Suprapubic skin (tissue), 4 donors: Measurements from ENCODE around the gene RAB24.

Experiments
- CTCF ChIP-seq, 2 donors: fragments of 200-600 bp in 1 of 2; fragments of 450-650 bp in 1 of 2; sonication (generic) in 1 of 2; IDR thresholded peaks; one replicate each; pipeline ENCODE4 v1.5.1; 2016 to 2019; ENCODE audit warnings: antibody characterized with exemption in 2 of 2, mild to moderate bottlenecking in 1 of 2, moderate library complexity in 1 of 2
- POLR2A ChIP-seq, 2 donors: fragments of 450-650 bp; IDR thresholded peaks; one replicate each; pipeline ENCODE4 v1.6.1; 2017; ENCODE audit warnings: antibody characterized with exemption in 2 of 2, mild to moderate bottlenecking in 2 of 2, moderate library complexity in 2 of 2
- POLR2AphosphoS5 ChIP-seq, 3 donors: sonication (generic); formaldehyde crosslinking; IDR thresholded peaks; one replicate each; pipeline ENCODE4 v1.6.1; 2017; ENCODE audit warnings: antibody characterized with exemption in 3 of 3

- TF ChIP-seq POLR2A (IDR thresholded peaks at IDR 0.05) (no peak), CTCF (IDR thresholded peaks at IDR 0.05) (no peak), POLR2AphosphoS5 (IDR thresholded peaks at IDR 0.05) (no peak)
Observed at GRCh38 chr5:177288191-177288590, 15.3 kb downstream of the RAB24 start.
